ENCODE results near the gene CLTC.
"Not testable (repeated sequence)": the region's sequence is repeated elsewhere in the genome, so short reads cannot be mapped to it uniquely, and the experiment has no call there.

CLTC gene

GRCh38 chr17:59619298-59620063 lies at the start of gene CLTC:
Gene CLTC, plus strand, starts transcription at chr17:59619895. Its CDS starts 237 bp downstream, at chr17:59620132.
- Histone ChIP-seq H2AFZ (ENCODE audit: low read length) (peak within 1 kb of the TSS; percentile 89), H3K4me2 (ENCODE audit: low read depth, low read length, poor library complexity, severe bottlenecking) (peak within 1 kb of the TSS; percentile 96), H3K4me3 (ENCODE audit: low read length, poor library complexity, severe bottlenecking) (peak within 1 kb of the TSS; percentile 95), H3K79me2 (ENCODE audit: insufficient read depth, low read length) (peaks cover 63% of the 10 kb centered on the region), H3K9me2 (replicated peaks; ENCODE audit: low read depth, low read length) (no peaks in the 10 kb centered on the region), H4K20me1 (ENCODE audit: insufficient read depth, low read length, poor library complexity, severe bottlenecking) (peaks cover 40% of the 10 kb centered on the region), H3K36me3 (ENCODE audit: insufficient read depth, low read length) (no peaks in the 10 kb centered on the region), H3K4me1 (ENCODE audit: insufficient read depth, low read length, poor library complexity, severe bottlenecking) (peaks cover 53% of the 10 kb centered on the region), H3K9me3 (ENCODE audit: insufficient read depth, low read depth, low read length) (no peaks in the 10 kb centered on the region), H3F3A (ENCODE audit: low read depth) (0 out of 2 replicates have a peak, but pooled peaks cover 4% of the 10 kb centered on the region), H3K9ac (ENCODE audit: low read depth, low read length, poor library complexity, severe bottlenecking) (peak within 1 kb of the TSS; percentile 98), H3K27me3 (ENCODE audit: insufficient read depth, low read length, poor library complexity, severe bottlenecking) (peaks cover 4% of the 10 kb centered on the region)
- no peak for TF ChIP-seq CTCF (conservative IDR thresholded peaks at IDR 0.05; ENCODE audit: low read length)
- TF ChIP-seq EZH2phosphoT487 (IDR thresholded peaks at IDR 0.05; ENCODE audit: borderline replicate concordance) = no peak

- no peaks in the 10 kb centered on the region for H3F3A ChIP-seq (ENCODE audit: low read depth)
- H4K20me1 ChIP-seq (ENCODE audit: insufficient read depth, low read length, poor library complexity, severe bottlenecking) = peaks cover 2% of the 10 kb centered on the region
- no peaks in the 10 kb centered on the region for H3K4me1 ChIP-seq (ENCODE audit: insufficient read depth, low read length, poor library complexity, severe bottlenecking)
- no peak overlapping the region for H2AFZ ChIP-seq (ENCODE audit: low read length)
- no peak overlapping the region for H3K4me2 ChIP-seq (ENCODE audit: low read depth, low read length, poor library complexity, severe bottlenecking)
- no peaks in the 10 kb centered on the region for H3K9me2 ChIP-seq (replicated peaks; ENCODE audit: low read depth, low read length)
- peaks cover 2% of the 10 kb centered on the region for H3K79me2 ChIP-seq (ENCODE audit: insufficient read depth, low read length)
- no peaks in the 10 kb centered on the region for H3K36me3 ChIP-seq (ENCODE audit: insufficient read depth, low read length)
- no peaks in the 10 kb centered on the region for H3K9me3 ChIP-seq (ENCODE audit: insufficient read depth, low read depth, low read length)
- no peaks in the 10 kb centered on the region for H3K27me3 ChIP-seq (ENCODE audit: insufficient read depth, low read length, poor library complexity, severe bottlenecking)
- no peak overlapping the region for H3K4me3 ChIP-seq (ENCODE audit: low read length, poor library complexity, severe bottlenecking)
- TF ChIP-seq CTCF (conservative IDR thresholded peaks at IDR 0.05; ENCODE audit: low read length) = no peak
- no peak for TF ChIP-seq EZH2phosphoT487 (IDR thresholded peaks at IDR 0.05; ENCODE audit: borderline replicate concordance)
- no peak overlapping the region for H3K9ac ChIP-seq (ENCODE audit: low read depth, low read length, poor library complexity, severe bottlenecking)
Measured at GRCh38 chr17:59572301-59572924, 47.3 kb upstream of the CLTC start.

- H4K20me1 ChIP-seq (ENCODE audit: insufficient read depth, low read length, poor library complexity, severe bottlenecking); H3K4me1 ChIP-seq (ENCODE audit: insufficient read depth, low read length, poor library complexity, severe bottlenecking); H3K4me3 ChIP-seq (ENCODE audit: low read length, poor library complexity, severe bottlenecking); H3K79me2 ChIP-seq (ENCODE audit: insufficient read depth, low read length); H3K27me3 ChIP-seq (ENCODE audit: insufficient read depth, low read length, poor library complexity, severe bottlenecking); H3K9me3 ChIP-seq (ENCODE audit: insufficient read depth, low read depth, low read length); H3K9ac ChIP-seq (ENCODE audit: low read depth, low read length, poor library complexity, severe bottlenecking); H3K36me3 ChIP-seq (ENCODE audit: insufficient read depth, low read length); H3F3A ChIP-seq (ENCODE audit: low read depth); H3K9me2 ChIP-seq (replicated peaks; ENCODE audit: low read depth, low read length); H2AFZ ChIP-seq (ENCODE audit: low read length); H3K4me2 ChIP-seq (ENCODE audit: low read depth, low read length, poor library complexity, severe bottlenecking): not testable (repeated sequence)
Measured at GRCh38 chr17:59584168-59584567, 35.5 kb upstream of the CLTC start.

All from Loucy (cell line).